HG02840 (cell line): ENCODE measurements around the gene KIF9.
"Not testable (repeated sequence)": the region's sequence is repeated elsewhere in the genome, so short reads cannot be mapped to it uniquely, and the experiment has no call there.

Experiments
- ATAC-seq: cut with Tn5 transposase; IDR thresholded peaks from one replicate; pipeline ENCODE4 v1.9.1; 2021; ENCODE audit warnings: mild to moderate bottlenecking, moderate library complexity, moderate number of reproducible peaks; ENCODE audit not compliant: unreplicated experiment, low FRiP score

KIF9 gene

DNA sequence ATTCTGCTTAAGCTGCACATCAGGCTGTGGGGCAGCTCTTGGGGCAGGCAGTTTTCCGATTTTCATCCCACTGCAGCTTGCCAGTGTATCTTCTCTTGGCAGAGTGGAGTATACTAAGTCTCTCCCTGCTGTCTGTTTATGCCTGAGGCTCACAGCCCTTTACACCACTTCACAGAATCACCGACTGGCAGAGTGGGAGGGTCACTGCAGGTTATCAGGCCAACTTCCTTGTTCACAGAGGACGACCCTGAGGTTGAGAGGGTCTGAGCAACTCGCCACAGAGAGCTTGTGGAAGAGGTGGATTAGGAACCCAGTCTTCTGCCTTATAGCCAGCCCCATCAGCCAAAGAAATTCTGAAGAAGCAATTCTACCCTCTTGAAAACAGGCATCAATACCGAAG, 30.9 kb downstream of the KIF9 start:
- ATAC-seq: no peak

GRCh38 chr3:47251085-47251484, 31.5 kb downstream of the KIF9 start:
- not testable (repeated sequence) for ATAC-seq

- ATAC-seq: no peak
These were observed 32.1 kb downstream of the KIF9 start for GRCh38 chr3:47250309-47251060.

GRCh38 chr3:47247131-47248064, 35.2 kb downstream of the KIF9 start:
- ATAC-seq: no peak

- no peak for ATAC-seq
These were observed 37.3 kb downstream of the KIF9 start for GRCh38 chr3:47245271-47245670.

DNA sequence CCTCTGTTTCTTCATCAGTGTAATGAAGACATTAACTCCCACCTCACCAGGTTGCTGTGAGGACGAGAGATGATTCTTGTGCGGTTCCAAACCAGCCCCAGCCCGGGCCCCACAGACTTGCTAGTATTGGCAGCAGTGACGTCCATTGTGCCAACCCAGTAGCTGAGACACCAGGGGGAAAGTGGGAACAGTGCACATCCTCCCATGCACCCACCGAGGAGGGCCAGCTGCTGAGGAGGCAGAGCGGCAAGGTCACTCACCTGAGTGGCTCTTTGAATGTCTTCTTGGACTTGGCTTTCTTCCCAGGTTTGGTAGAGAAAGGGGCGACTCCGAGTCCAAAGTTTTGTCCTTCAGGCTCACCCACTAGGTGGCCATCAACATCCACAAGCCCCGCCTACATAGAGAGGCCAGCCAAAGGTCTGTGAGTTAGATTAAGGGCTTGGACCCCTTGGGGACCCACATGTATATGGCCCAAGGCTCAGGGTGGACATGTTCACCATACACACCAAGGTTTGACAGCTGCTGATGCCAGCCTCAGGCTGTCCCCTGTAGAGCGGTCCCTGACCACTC, 38.0 kb downstream of the KIF9 start:
- ATAC-seq: no peak

DNA sequence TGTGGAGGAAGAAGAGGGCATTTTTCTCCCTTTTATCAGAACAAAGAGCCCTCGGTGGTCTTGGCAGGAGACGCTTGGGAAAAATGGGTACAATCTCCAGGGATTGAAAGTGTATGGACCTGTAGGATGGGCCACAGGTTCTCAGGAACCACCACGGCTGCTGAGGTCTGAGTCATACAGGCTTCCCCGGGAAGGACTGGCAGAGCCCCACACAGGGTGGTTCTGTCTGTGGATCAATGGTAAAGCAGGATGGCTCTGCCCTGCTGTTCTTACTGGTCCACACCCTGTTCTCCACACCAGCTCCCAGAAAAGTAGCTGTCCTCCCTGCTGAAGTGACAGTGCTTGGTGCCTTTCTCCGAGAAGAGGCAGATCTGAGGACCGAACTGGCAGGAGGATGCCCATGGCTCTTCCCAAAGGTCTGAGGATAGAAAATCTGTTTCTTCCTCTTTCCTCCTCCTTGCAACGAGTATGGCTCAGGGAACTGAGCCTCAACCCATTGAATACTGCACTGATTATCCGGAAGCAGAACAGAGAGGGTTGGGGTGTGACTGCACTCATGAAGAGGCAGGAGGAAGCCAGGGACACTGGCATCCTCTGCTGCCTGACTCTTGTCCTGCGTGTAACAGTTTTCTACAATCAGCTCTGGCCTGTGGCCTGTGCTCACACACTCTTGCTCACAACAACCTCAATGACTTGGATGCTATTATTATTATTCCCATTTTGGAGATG, 39.0 kb downstream of the KIF9 start:
- no peak for ATAC-seq

- ATAC-seq: no peak
These were observed 42.7 kb downstream of the KIF9 start for GRCh38 chr3:47239929-47240328.

DNA sequence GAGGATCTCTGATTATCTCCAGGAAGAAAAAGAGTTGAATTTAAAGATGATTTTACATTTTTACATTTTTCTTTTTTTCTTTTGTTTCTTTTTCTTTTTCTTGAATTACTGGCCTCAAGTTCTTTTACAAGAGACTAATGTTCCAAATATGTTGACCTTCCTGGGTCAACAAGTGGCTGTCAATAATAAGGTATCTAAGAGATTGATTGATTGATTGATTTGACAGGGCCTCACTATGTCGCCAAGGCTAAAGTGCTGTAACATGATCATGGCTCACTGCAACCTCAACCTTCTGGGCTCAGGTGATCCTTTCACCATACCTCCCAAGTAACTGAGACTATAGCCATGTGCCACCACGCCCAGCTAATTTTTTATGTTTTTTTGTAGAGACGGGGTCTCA, 44.6 kb downstream of the KIF9 start:
- no peak for ATAC-seq

DNA sequence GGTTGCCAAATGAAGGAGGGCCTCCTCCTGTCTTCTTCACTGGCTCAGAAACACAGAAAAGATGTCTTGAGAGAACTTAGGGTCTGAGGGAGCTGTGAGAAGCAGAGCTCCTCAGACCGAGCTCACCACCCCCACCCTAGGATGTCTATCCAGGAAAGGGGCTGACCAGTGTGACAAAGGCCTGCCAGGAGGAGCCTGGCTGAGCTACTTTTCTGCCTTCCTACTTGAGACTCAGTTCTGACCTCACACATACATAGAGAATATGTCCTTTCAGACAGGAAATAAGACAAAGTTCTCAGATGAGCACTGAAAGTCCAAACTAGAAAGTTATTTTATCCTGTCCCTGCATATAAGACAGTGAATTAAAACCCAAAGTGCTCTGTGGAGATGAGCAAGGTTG, 54.5 kb downstream of the KIF9 start:
- no peak for ATAC-seq

DNA sequence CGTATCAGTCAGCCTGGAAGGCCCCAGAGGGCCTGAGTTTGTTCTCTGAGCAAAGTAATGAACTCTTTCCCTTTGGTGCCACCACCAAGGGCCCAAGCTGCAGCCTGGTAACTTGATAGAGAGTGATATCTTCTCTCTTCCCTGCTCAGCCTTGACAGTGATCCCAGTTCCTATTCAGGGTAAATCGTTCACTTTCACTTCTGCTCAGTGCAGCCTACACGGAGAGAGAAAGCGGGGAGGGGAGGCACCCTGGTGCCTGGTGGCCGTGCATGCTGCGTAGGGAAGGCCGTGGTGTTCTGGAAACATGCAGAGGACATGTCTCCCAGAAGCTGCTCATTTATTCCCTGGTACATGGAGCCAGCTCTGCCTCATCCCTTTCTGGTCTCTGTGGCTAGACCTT, 54.9 kb downstream of the KIF9 start:
- ATAC-seq: no peak

DNA sequence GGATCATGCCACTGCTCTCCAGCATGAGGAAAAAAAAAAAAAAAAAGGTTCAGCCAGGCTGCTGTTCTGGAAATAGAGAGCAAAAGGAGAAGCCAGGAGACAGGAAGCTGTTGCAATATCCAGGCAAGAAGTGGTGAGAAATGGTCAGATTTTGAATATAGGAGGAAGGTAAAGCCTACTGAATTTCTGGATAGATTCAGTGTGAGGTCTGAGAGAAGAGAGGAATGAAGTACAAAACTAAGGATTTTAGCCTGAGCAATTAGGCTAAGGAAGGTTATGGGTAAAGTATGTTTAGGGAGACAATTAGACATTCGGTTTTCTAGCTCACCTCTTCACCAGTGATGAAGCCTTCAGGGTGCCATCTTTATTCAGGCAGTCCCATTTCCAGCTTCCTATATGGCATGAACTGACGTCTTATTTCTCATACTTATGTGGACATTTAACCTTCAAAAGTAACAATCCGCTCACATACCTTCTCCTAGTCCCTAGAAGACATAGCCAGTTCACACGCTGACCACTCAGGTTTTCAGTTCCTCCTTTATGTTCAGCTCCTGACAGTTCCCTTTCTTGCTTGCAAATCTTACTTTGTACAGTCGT, 57.2 kb downstream of the KIF9 start:
- ATAC-seq: no peak

GRCh38 chr3:47223755-47224154, 58.8 kb downstream of the KIF9 start:
- no peak for ATAC-seq

- ATAC-seq: no peak
These were observed 60.8 kb downstream of the KIF9 start for GRCh38 chr3:47221798-47222197.

GRCh38 chr3:47210863-47211405, 71.7 kb downstream of the KIF9 start:
- no peak for ATAC-seq

- ATAC-seq: not testable (repeated sequence)
These were observed 76.6 kb downstream of the KIF9 start for GRCh38 chr3:47206022-47206421.

DNA sequence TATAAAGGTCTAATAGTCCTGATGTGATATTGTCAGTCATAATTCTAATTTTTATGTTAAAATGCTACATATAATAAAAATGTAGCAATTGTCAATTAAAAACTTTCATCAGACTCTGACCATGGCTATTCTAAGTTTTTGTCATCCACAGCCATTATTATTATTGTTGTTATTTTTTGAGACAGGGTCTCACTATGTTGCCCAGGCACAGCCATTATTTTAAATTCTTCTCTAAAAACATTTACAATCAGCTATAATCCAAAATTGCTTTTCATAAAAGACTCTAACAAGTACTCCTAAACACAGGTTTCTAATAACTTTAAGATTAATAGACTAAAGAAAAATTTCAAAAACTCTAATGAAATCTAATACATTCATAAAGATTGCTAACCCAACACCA, 77.7 kb downstream of the KIF9 start:
- no peak for ATAC-seq

DNA sequence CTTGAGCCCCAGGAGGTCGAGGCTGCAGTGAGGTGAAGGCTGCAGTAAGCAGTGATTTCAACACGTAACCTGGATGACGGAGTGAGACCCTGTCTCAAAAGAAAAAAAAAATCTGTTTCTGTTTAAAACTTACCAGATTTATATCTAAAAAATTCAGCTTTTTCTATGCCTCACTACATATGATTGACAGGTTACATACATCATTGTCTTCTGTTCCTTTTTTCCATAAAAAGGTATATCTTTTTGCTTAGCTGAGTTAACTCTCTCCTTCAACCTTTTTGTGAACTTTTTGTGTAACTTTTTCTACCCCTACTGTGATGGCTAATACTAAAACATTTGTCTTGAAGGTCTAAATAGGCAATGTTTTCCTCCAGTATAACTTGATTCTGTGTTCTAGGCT, 80.1 kb downstream of the KIF9 start:
- no peak for ATAC-seq

DNA sequence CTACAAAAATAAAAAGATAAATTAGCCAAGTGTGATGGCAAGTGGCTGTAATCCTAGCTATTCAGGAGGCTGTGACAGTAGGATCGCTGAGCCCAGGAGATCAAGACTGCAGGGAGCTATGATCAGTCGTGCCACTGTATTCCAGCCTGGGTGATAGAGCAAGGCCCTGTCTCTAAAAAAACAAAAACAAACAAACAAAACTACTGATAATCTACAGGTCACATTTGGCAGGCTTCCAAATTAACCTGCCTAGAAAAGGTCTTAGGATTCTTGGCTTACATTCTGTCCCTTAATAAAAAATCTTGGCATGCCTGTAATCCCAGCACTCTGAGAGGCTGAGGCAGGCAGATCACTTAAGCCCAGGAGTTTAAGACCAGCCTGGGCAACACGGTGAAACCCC, 85.3 kb downstream of the KIF9 start:
- no peak for ATAC-seq

- no peak for ATAC-seq
These were observed 87.6 kb downstream of the KIF9 start for GRCh38 chr3:47194994-47195393.
